Camera-type eye (tissue), 1 donor: ENCODE measurements around the gene FRK. TPM values are rescaled to one million over a fixed set of nuclear protein-coding genes. Genes with fewer than 3 reads are reported as not detected.

ENCODE experiments used
- total RNA-seq: library from RNA; depleted of rRNA; stranded (reverse); fragments of >200 nt; gene quantifications from one replicate; pipeline ENCODE4 v1.2.3, GENCODE V29; 2014

The FRK gene
- 2.3 TPM for total RNA-seq

GRCh38 chr6:116060572-116061283, at the start of gene FRK:
Gene FRK, minus strand, starts transcription at chr6:116060891. Its CDS starts 580 bp downstream, at chr6:116060311.

GRCh38 chr6:116100419-116101301, 40.0 kb upstream of the FRK start, which contains the start of gene NT5DC1:
Gene NT5DC1, plus strand, starts transcription at chr6:116100853. Its CDS starts 78 bp downstream, at chr6:116100931.

Other genes starting within 250 kb of the FRK start
- gene NT5DC1, start 40.0 kb upstream of the FRK start, total RNA-seq, result 12.9 TPM
- 8.5 TPM for gene COL10A1, start 65.2 kb upstream of the FRK start, total RNA-seq
- gene TSPYL4, start 193.2 kb upstream of the FRK start, total RNA-seq, result 51.3 TPM
- gene TSPYL1, start 219.0 kb upstream of the FRK start, total RNA-seq, result 77.6 TPM